Raji (cell line): ENCODE data around the gene MYO15A.

Source experiments
- POLR2A ChIP-seq: IDR thresholded peaks from 2 replicates; pipeline ENCODE4 v1.6.1; 2011; ENCODE audit warnings: low read depth, low read length, control low read depth; ENCODE audit not compliant: insufficient read depth

MYO15A gene

GRCh38 chr17:18139092-18139491 is 30.5 kb downstream of the MYO15A start:
- TF ChIP-seq POLR2A = no peak

- no peak for TF ChIP-seq POLR2A
Observed at GRCh38 chr17:18139498-18139897, 30.9 kb downstream of the MYO15A start.

- TF ChIP-seq POLR2A = no peak
Observed at GRCh38 chr17:18139949-18140348, 31.4 kb downstream of the MYO15A start.

- no peak for TF ChIP-seq POLR2A
Observed at GRCh38 chr17:18140648-18141047, 32.1 kb downstream of the MYO15A start.

- TF ChIP-seq POLR2A = no peak
Observed at GRCh38 chr17:18141210-18141803, 32.8 kb downstream of the MYO15A start.

GRCh38 chr17:18142417-18142816 is 33.9 kb downstream of the MYO15A start:
- TF ChIP-seq POLR2A = no peak

GRCh38 chr17:18143044-18143936 is 34.7 kb downstream of the MYO15A start:
- no peak for TF ChIP-seq POLR2A

- TF ChIP-seq POLR2A = no peak
Observed at GRCh38 chr17:18144261-18144660, 35.7 kb downstream of the MYO15A start.

- no peak for TF ChIP-seq POLR2A
Observed at GRCh38 chr17:18144855-18145254, 36.3 kb downstream of the MYO15A start.

GRCh38 chr17:18145811-18146210 is 37.3 kb downstream of the MYO15A start:
- TF ChIP-seq POLR2A = no peak

- TF ChIP-seq POLR2A = no peak
Observed at GRCh38 chr17:18146259-18146658, 37.7 kb downstream of the MYO15A start.

GRCh38 chr17:18146980-18147379 is 38.4 kb downstream of the MYO15A start:
- TF ChIP-seq POLR2A = no peak

GRCh38 chr17:18148586-18148985 is 40.0 kb downstream of the MYO15A start:
- TF ChIP-seq POLR2A = no peak

- TF ChIP-seq POLR2A = no peak
Observed at GRCh38 chr17:18151290-18151689, 42.7 kb downstream of the MYO15A start.

- no peak for TF ChIP-seq POLR2A
Observed at GRCh38 chr17:18155179-18155578, 46.6 kb downstream of the MYO15A start.

- no peak for TF ChIP-seq POLR2A
Observed at GRCh38 chr17:18156171-18156975, 47.8 kb downstream of the MYO15A start.

GRCh38 chr17:18156976-18157280 is 48.4 kb downstream of the MYO15A start:
- no peak for TF ChIP-seq POLR2A
